ENCODE results near the gene CECR2. TPM values are rescaled to one million over a fixed set of nuclear protein-coding genes. Genes with fewer than 3 reads are reported as not detected.

CECR2 gene
- polyA plus RNA-seq, 1 donor from 2014 or later = 2.1 TPM

- no peak overlapping the region for H3K9ac ChIP-seq (ENCODE audit: low read length)
- no peaks in the 10 kb centered on the region for H3K9me3 ChIP-seq (ENCODE audit: low read length)
- H2AFZ ChIP-seq (ENCODE audit: low read depth, low read length) = no peak overlapping the region
- no peaks in the 10 kb centered on the region for H3K27me3 ChIP-seq (ENCODE audit: insufficient read depth, low read depth, low read length)
- H3F3A ChIP-seq (ENCODE audit: insufficient read depth, low read length, poor library complexity, severe bottlenecking) = no peaks in the 10 kb centered on the region
- no peak overlapping the region for H3K27ac ChIP-seq (ENCODE audit: low read length)
- TF ChIP-seq EZH2 (IDR thresholded peaks at IDR 0.05; ENCODE audit: borderline replicate concordance, insufficient read depth, low read length, poor library complexity, severe bottlenecking) (no peak), EP300 (conservative IDR thresholded peaks at IDR 0.05; ENCODE audit: poor library complexity, severe bottlenecking) (no peak), REST (IDR thresholded peaks at IDR 0.05; ENCODE audit: borderline replicate concordance) (no peak), POLR2AphosphoS5 (IDR thresholded peaks at IDR 0.05) (no peak), MXI1 (conservative IDR thresholded peaks at IDR 0.05; ENCODE audit: poor library complexity, severe bottlenecking) (no peak)
- no peaks in the 10 kb centered on the region for H3K9me2 ChIP-seq (ENCODE audit: insufficient read depth, low read length)
- no peaks in the 10 kb centered on the region for H4K20me1 ChIP-seq (ENCODE audit: insufficient read depth)
- H3K79me2 ChIP-seq (replicated peaks; ENCODE audit: insufficient read depth, low read length) = peaks cover 11% of the 10 kb centered on the region
- H3K4me2 ChIP-seq (ENCODE audit: low read length) = no peak overlapping the region
- no peaks in the 10 kb centered on the region for H3K36me3 ChIP-seq (ENCODE audit: insufficient read depth, low read length)
- H3K4me3 ChIP-seq (ENCODE audit: low read length) = no peak overlapping the region
These were observed 60.3 kb downstream of the CECR2 start for GRCh38 chr22:17429516-17429915.

GRCh38 chr22:17430412-17430811 is 61.2 kb downstream of the CECR2 start:
- H3K4me3 ChIP-seq (ENCODE audit: low read length) = no peak overlapping the region
- no peaks in the 10 kb centered on the region for H3K36me3 ChIP-seq (ENCODE audit: insufficient read depth, low read length)
- H4K20me1 ChIP-seq (ENCODE audit: insufficient read depth) = no peaks in the 10 kb centered on the region
- no peaks in the 10 kb centered on the region for H3K9me3 ChIP-seq (ENCODE audit: low read length)
- H3K9ac ChIP-seq (ENCODE audit: low read length) = no peak overlapping the region
- TF ChIP-seq CTCF (IDR thresholded peaks at IDR 0.05; ENCODE audit: poor library complexity, severe bottlenecking) (no peak), EP300 (conservative IDR thresholded peaks at IDR 0.05; ENCODE audit: poor library complexity, severe bottlenecking) (no peak), TAF1 (IDR thresholded peaks at IDR 0.05; ENCODE audit: low read depth) (no peak)
- H2AFZ ChIP-seq (ENCODE audit: low read depth, low read length) = no peak overlapping the region
- H3K9me2 ChIP-seq (ENCODE audit: insufficient read depth, low read length) = no peaks in the 10 kb centered on the region
- H3K4me2 ChIP-seq (ENCODE audit: low read length) = no peak overlapping the region
- no peaks in the 10 kb centered on the region for H3K27me3 ChIP-seq (ENCODE audit: insufficient read depth, low read depth, low read length)
- peaks cover 11% of the 10 kb centered on the region for H3K79me2 ChIP-seq (replicated peaks; ENCODE audit: insufficient read depth, low read length)
- H3K27ac ChIP-seq (ENCODE audit: low read length) = peak overlapping the region; percentile 1
- H3F3A ChIP-seq (ENCODE audit: insufficient read depth, low read length, poor library complexity, severe bottlenecking) = no peaks in the 10 kb centered on the region

- H4K20me1 ChIP-seq (ENCODE audit: insufficient read depth) = no peaks in the 10 kb centered on the region
- no peak overlapping the region for H3K4me3 ChIP-seq (ENCODE audit: low read length)
- H3K36me3 ChIP-seq (ENCODE audit: insufficient read depth, low read length) = no peaks in the 10 kb centered on the region
- peaks cover 11% of the 10 kb centered on the region for H3K79me2 ChIP-seq (replicated peaks; ENCODE audit: insufficient read depth, low read length)
- no peak overlapping the region for H2AFZ ChIP-seq (ENCODE audit: low read depth, low read length)
- H3K27me3 ChIP-seq (ENCODE audit: insufficient read depth, low read depth, low read length) = no peaks in the 10 kb centered on the region
- H3K9ac ChIP-seq (ENCODE audit: low read length) = no peak overlapping the region
- no peaks in the 10 kb centered on the region for H3K9me3 ChIP-seq (ENCODE audit: low read length)
- no peak overlapping the region for H3K4me2 ChIP-seq (ENCODE audit: low read length)
- no peak overlapping the region for H3K27ac ChIP-seq (ENCODE audit: low read length)
- no peaks in the 10 kb centered on the region for H3K9me2 ChIP-seq (ENCODE audit: insufficient read depth, low read length)
- no peaks in the 10 kb centered on the region for H3F3A ChIP-seq (ENCODE audit: insufficient read depth, low read length, poor library complexity, severe bottlenecking)
- TF ChIP-seq POLR2AphosphoS5 (IDR thresholded peaks at IDR 0.05) = no peak
- TF ChIP-seq TAF1 (IDR thresholded peaks at IDR 0.05; ENCODE audit: low read depth) = no peak
- no peak for TF ChIP-seq SMC3 (conservative IDR thresholded peaks at IDR 0.05; ENCODE audit: poor library complexity)
- TF ChIP-seq RAD21 (conservative IDR thresholded peaks at IDR 0.05) = no peak
- no peak for TF ChIP-seq MXI1 (conservative IDR thresholded peaks at IDR 0.05; ENCODE audit: poor library complexity, severe bottlenecking)
- no peak for TF ChIP-seq REST (IDR thresholded peaks at IDR 0.05; ENCODE audit: borderline replicate concordance)
- no peak for TF ChIP-seq CTCF (IDR thresholded peaks at IDR 0.05; ENCODE audit: poor library complexity, severe bottlenecking)
- TF ChIP-seq EZH2 (IDR thresholded peaks at IDR 0.05; ENCODE audit: borderline replicate concordance, insufficient read depth, low read length, poor library complexity, severe bottlenecking) = no peak
- no peak for TF ChIP-seq EP300 (conservative IDR thresholded peaks at IDR 0.05; ENCODE audit: poor library complexity, severe bottlenecking)
These were observed 61.9 kb downstream of the CECR2 start for GRCh38 chr22:17431179-17431578.
